Measurements from ENCODE around the gene MPST.

Gene MPST

GRCh38 chr22:37019309-37020191 lies at the start of gene MPST, which contains the start of gene TST:
Gene MPST (plus strand): TSS chr22:37019742. CDS start chr22:37019837, 95 bp downstream.
Gene TST (minus strand): TSS chr22:37019447. CDS start chr22:37018732, 715 bp downstream.
- TF ChIP-seq EZH2 (IDR thresholded peaks at IDR 0.05), result no peak
- no peak for TF ChIP-seq POLR2AphosphoS5 (IDR thresholded peaks at IDR 0.05; ENCODE audit: borderline replicate concordance, low read depth, low read length)
- TF ChIP-seq FOXP2 (optimal IDR thresholded peaks at IDR 0.05; ENCODE audit: control extremely low read depth, extremely low read length, insufficient read depth), result no peak
- Histone ChIP-seq H3K9ac (ENCODE audit: insufficient read length) (peak within 1 kb of the TSS; percentile 26), H3K27ac (no peak within 1 kb of the TSS), H3K36me3 (ENCODE audit: insufficient read depth, low read length) (no peaks in the 10 kb centered on the region), H3K4me3 (peak within 1 kb of the TSS; percentile 69), H3K9me3 (ENCODE audit: low read depth, low read length) (no peaks in the 10 kb centered on the region)
- DNase-seq (ENCODE audit: low read depth, low spot score), result no peak

GRCh38 chr22:36971341-36972125 lies 48.0 kb upstream of the MPST start:
- DNase-seq (ENCODE audit: low read depth, low spot score), result no peak
- no peak for TF ChIP-seq POLR2AphosphoS5 (IDR thresholded peaks at IDR 0.05; ENCODE audit: borderline replicate concordance, low read depth, low read length)
- no peak for TF ChIP-seq FOXP2 (optimal IDR thresholded peaks at IDR 0.05; ENCODE audit: control extremely low read depth, extremely low read length, insufficient read depth)
- no peak for TF ChIP-seq EZH2 (IDR thresholded peaks at IDR 0.05)
- Histone ChIP-seq H3K36me3 (ENCODE audit: insufficient read depth, low read length) (no peaks in the 10 kb centered on the region), H3K9ac (ENCODE audit: insufficient read length) (no peak overlapping the region), H3K9me3 (ENCODE audit: low read depth, low read length) (no peaks in the 10 kb centered on the region), H3K4me3 (no peak overlapping the region), H3K27ac (no peak overlapping the region)

GRCh38 chr22:36976606-36977005 lies 42.9 kb upstream of the MPST start:
- no peaks in the 10 kb centered on the region for H3K9me3 ChIP-seq (ENCODE audit: low read depth, low read length)
- no peaks in the 10 kb centered on the region for H3K36me3 ChIP-seq (ENCODE audit: insufficient read depth, low read length)
- DNase-seq (ENCODE audit: low read depth, low spot score), result no peak
- H3K27ac ChIP-seq, result no peak overlapping the region
- TF ChIP-seq POLR2AphosphoS5 (IDR thresholded peaks at IDR 0.05; ENCODE audit: borderline replicate concordance, low read depth, low read length), result no peak
- TF ChIP-seq EZH2 (IDR thresholded peaks at IDR 0.05), result no peak
- no peak for TF ChIP-seq FOXP2 (optimal IDR thresholded peaks at IDR 0.05; ENCODE audit: control extremely low read depth, extremely low read length, insufficient read depth)
- no peak overlapping the region for H3K9ac ChIP-seq (ENCODE audit: insufficient read length)
- H3K4me3 ChIP-seq, result no peak overlapping the region

GRCh38 chr22:36977401-36977861 lies 42.1 kb upstream of the MPST start:
- Histone ChIP-seq H3K4me3 (peak overlapping the region; percentile 73), H3K27ac (no peak overlapping the region), H3K9me3 (ENCODE audit: low read depth, low read length) (no peaks in the 10 kb centered on the region), H3K36me3 (ENCODE audit: insufficient read depth, low read length) (no peaks in the 10 kb centered on the region), H3K9ac (ENCODE audit: insufficient read length) (peak overlapping the region; percentile 49)
- TF ChIP-seq EZH2 (IDR thresholded peaks at IDR 0.05) (no peak), POLR2AphosphoS5 (IDR thresholded peaks at IDR 0.05; ENCODE audit: borderline replicate concordance, low read depth, low read length) (no peak), FOXP2 (optimal IDR thresholded peaks at IDR 0.05; ENCODE audit: control extremely low read depth, extremely low read length, insufficient read depth) (no peak)
- no peak for DNase-seq (ENCODE audit: low read depth, low spot score)

- peak; percentile 48 for DNase-seq (ENCODE audit: low read depth, low spot score)
- no peak overlapping the region for H3K27ac ChIP-seq
- H3K36me3 ChIP-seq (ENCODE audit: insufficient read depth, low read length), result no peaks in the 10 kb centered on the region
- H3K4me3 ChIP-seq, result peak overlapping the region; percentile 73
- TF ChIP-seq POLR2AphosphoS5 (IDR thresholded peaks at IDR 0.05; ENCODE audit: borderline replicate concordance, low read depth, low read length) (no peak), FOXP2 (optimal IDR thresholded peaks at IDR 0.05; ENCODE audit: control extremely low read depth, extremely low read length, insufficient read depth) (peak; percentile 71)
- H3K9ac ChIP-seq (ENCODE audit: insufficient read length), result peak overlapping the region; percentile 49
- no peaks in the 10 kb centered on the region for H3K9me3 ChIP-seq (ENCODE audit: low read depth, low read length)
Observed at GRCh38 chr22:36977947-36978660, 41.4 kb upstream of the MPST start.

- TF ChIP-seq FOXP2 (optimal IDR thresholded peaks at IDR 0.05; ENCODE audit: control extremely low read depth, extremely low read length, insufficient read depth) (no peak), EZH2 (IDR thresholded peaks at IDR 0.05) (no peak), POLR2AphosphoS5 (IDR thresholded peaks at IDR 0.05; ENCODE audit: borderline replicate concordance, low read depth, low read length) (no peak)
- Histone ChIP-seq H3K9ac (ENCODE audit: insufficient read length) (no peak overlapping the region), H3K27ac (no peak overlapping the region), H3K36me3 (ENCODE audit: insufficient read depth, low read length) (no peaks in the 10 kb centered on the region), H3K4me3 (no peak overlapping the region), H3K9me3 (ENCODE audit: low read depth, low read length) (no peaks in the 10 kb centered on the region)
- DNase-seq (ENCODE audit: low read depth, low spot score), result no peak
Observed at GRCh38 chr22:36979016-36979910, 40.3 kb upstream of the MPST start.

- H3K27ac ChIP-seq, result no peak overlapping the region
Observed at GRCh38 chr22:36981247-36981775, 38.2 kb upstream of the MPST start.

More at GRCh38 chr22:36981247-36981775, 38.2 kb upstream of the MPST start:
- Histone ChIP-seq H3K9me3 (ENCODE audit: low read depth, low read length) (no peaks in the 10 kb centered on the region), H3K9ac (ENCODE audit: insufficient read length) (no peak overlapping the region), H3K36me3 (ENCODE audit: insufficient read depth, low read length) (no peaks in the 10 kb centered on the region), H3K4me3 (no peak overlapping the region)
- DNase-seq (ENCODE audit: low read depth, low spot score), result no peak
- no peak for TF ChIP-seq FOXP2 (optimal IDR thresholded peaks at IDR 0.05; ENCODE audit: control extremely low read depth, extremely low read length, insufficient read depth)
- no peak for TF ChIP-seq EZH2 (IDR thresholded peaks at IDR 0.05)
- TF ChIP-seq POLR2AphosphoS5 (IDR thresholded peaks at IDR 0.05; ENCODE audit: borderline replicate concordance, low read depth, low read length), result no peak

Data from SK-N-MC (cell line).